ENCODE data around the gene ZNF135.
A peak's percentile ranks its signal among the peaks of the same experiment; 100 is the strongest.

ZNF135 gene

DNA sequence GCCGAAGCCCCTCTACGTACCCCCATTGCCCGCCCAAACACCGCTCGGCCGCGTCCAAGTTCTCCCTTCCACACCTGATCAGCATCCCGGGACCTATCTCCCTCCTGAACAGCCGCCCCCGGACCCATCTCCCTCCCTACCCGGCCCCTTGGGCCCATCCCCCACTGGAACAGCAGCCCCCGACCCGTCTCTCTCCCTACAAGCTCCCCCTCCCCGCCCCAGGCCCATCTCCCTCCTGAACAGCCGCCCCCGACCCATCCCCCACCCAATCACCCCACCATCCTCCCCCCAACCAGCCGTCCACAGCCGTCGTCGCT lies 24.6 kb upstream of the ZNF135 start:
- peak overlapping the region; percentile 90 for H3K56ac ChIP-seq (ENCODE audit: low read length)
- no peaks in the 10 kb centered on the region for H3K79me1 ChIP-seq (ENCODE audit: low read length)
- no peak overlapping the region for H2BK120ac ChIP-seq (ENCODE audit: low read depth, low read length)
- H3K18ac ChIP-seq (ENCODE audit: low read length) = peak overlapping the region; percentile 65
- no peak overlapping the region for H3K27ac ChIP-seq (ENCODE audit: low read depth, low read length)
- peak; percentile 37 for DNase-seq
- no peak overlapping the region for H2BK15ac ChIP-seq (replicated peaks; ENCODE audit: low read depth)
- no peak overlapping the region for H4K5ac ChIP-seq (ENCODE audit: low read length)
- peak overlapping the region; percentile 37 for H3K4me3 ChIP-seq (ENCODE audit: low read length)
- no peak overlapping the region for H2BK5ac ChIP-seq (ENCODE audit: low read length)
- H3K4ac ChIP-seq (ENCODE audit: low read depth, low read length) = peak overlapping the region; percentile 56
- H3K79me2 ChIP-seq (ENCODE audit: control insufficient read depth, insufficient read depth, low read length) = no peaks in the 10 kb centered on the region
- no peaks in the 10 kb centered on the region for H3K36me3 ChIP-seq (ENCODE audit: control insufficient read depth, insufficient read depth, low read length)
- H2AK5ac ChIP-seq (ENCODE audit: low read length) = no peak overlapping the region
- peak overlapping the region; percentile 64 for H3K9ac ChIP-seq (ENCODE audit: low read length)
- no peaks in the 10 kb centered on the region for H3K4me1 ChIP-seq (ENCODE audit: control insufficient read depth, low read depth, low read length)
- H3K4me2 ChIP-seq (ENCODE audit: low read length) = peak overlapping the region; percentile 40
- H3K23ac ChIP-seq (ENCODE audit: low read length) = peak overlapping the region; percentile 85
- H4K8ac ChIP-seq (ENCODE audit: low read depth, low read length) = no peak overlapping the region
- WGBS (ENCODE audit: extremely low coverage, insufficient coverage, low lambda C conversion rate) = no CpG with 5 or more reads among the region's 20 CpGs
- H3K27me3 ChIP-seq (ENCODE audit: insufficient read depth, low read length, poor library complexity) = no peaks in the 10 kb centered on the region

DNA sequence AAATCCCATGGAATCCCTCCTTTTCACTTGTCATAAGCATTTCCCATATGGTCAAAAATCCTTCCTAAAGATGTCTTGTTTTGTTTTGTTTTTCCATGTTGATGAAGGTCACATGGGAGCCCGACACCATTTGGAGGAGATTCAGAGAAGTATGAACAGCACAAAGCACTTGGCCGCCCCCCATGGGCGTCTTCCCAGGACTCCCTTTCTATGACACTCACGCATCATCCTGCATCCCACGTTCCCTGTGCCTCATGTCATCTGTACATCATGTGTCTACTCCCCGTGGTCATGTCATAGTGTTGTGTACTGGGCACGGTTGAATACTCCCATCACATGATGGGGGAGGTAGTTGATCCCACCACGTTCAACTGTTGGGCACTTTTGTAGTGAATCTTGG lies 23.2 kb upstream of the ZNF135 start:
- Histone ChIP-seq H3K27me3 (ENCODE audit: insufficient read depth, low read length, poor library complexity) (no peaks in the 10 kb centered on the region), H3K36me3 (ENCODE audit: control insufficient read depth, insufficient read depth, low read length) (no peaks in the 10 kb centered on the region), H3K79me2 (ENCODE audit: control insufficient read depth, insufficient read depth, low read length) (no peaks in the 10 kb centered on the region), H2BK120ac (ENCODE audit: low read depth, low read length) (no peak overlapping the region), H3K4me2 (ENCODE audit: low read length) (no peak overlapping the region), H4K5ac (ENCODE audit: low read length) (no peak overlapping the region), H3K9ac (ENCODE audit: low read length) (no peak overlapping the region), H3K4me3 (ENCODE audit: low read length) (no peak overlapping the region), H4K8ac (ENCODE audit: low read depth, low read length) (no peak overlapping the region), H2BK5ac (ENCODE audit: low read length) (no peak overlapping the region), H2AK5ac (ENCODE audit: low read length) (no peak overlapping the region), H3K79me1 (ENCODE audit: low read length) (no peaks in the 10 kb centered on the region), H3K4me1 (ENCODE audit: control insufficient read depth, low read depth, low read length) (no peaks in the 10 kb centered on the region), H3K4ac (ENCODE audit: low read depth, low read length) (no peak overlapping the region), H3K56ac (ENCODE audit: low read length) (no peak overlapping the region), H3K23ac (ENCODE audit: low read length) (no peak overlapping the region), H3K27ac (ENCODE audit: low read depth, low read length) (no peak overlapping the region), H2BK15ac (replicated peaks; ENCODE audit: low read depth) (no peak overlapping the region), H3K18ac (ENCODE audit: low read length) (no peak overlapping the region)
- WGBS (ENCODE audit: extremely low coverage, insufficient coverage, low lambda C conversion rate) = no CpG with 5 or more reads among the region's 8 CpGs
- DNase-seq = no peak

DNA sequence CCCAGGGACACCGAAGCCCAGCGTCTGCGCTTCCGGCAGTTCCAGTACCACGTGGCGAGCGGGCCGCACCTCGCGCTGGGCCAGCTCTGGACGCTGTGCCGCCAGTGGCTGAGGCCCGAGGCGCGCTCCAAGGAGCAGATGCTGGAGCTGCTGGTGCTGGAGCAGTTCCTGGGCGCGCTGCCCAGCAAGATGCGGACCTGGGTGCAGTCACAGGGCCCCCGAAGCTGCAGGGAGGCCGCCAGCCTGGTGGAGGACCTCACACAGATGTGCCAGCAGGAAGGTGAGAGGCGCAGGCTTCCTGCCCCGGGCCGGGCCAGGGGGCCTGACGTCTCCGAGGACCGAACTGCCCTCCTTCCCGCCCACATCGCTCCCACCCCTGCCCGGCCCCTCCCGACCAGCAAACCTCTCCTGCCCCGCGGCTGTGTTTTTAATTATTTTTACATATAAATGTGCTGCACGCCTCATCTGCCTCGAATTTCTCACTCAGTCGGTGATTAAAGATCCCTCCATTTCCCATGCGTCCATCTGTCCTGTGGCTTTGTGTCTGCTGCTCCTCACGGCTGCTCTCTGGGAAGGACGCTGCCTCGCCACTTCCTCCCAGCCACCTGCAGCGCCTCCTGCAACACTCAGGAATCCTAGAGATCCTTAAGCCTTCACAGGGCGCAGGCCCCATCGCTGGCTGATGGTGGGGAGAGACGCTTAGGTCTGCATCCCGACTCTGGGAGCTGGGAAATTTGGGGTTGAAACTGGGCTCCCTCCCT lies 21.0 kb upstream of the ZNF135 start:
- Histone ChIP-seq H2BK15ac (replicated peaks; ENCODE audit: low read depth) (no peak overlapping the region), H3K4ac (ENCODE audit: low read depth, low read length) (no peak overlapping the region), H2BK5ac (ENCODE audit: low read length) (no peak overlapping the region), H3K36me3 (ENCODE audit: control insufficient read depth, insufficient read depth, low read length) (no peaks in the 10 kb centered on the region), H3K9ac (ENCODE audit: low read length) (no peak overlapping the region), H2AK5ac (ENCODE audit: low read length) (no peak overlapping the region), H3K79me1 (ENCODE audit: low read length) (no peaks in the 10 kb centered on the region), H3K56ac (ENCODE audit: low read length) (peak overlapping the region; percentile 11), H3K4me1 (ENCODE audit: control insufficient read depth, low read depth, low read length) (no peaks in the 10 kb centered on the region), H3K4me3 (ENCODE audit: low read length) (no peak overlapping the region), H3K23ac (ENCODE audit: low read length) (no peak overlapping the region), H4K8ac (ENCODE audit: low read depth, low read length) (no peak overlapping the region), H3K27me3 (ENCODE audit: insufficient read depth, low read length, poor library complexity) (no peaks in the 10 kb centered on the region), H4K5ac (ENCODE audit: low read length) (no peak overlapping the region), H3K27ac (ENCODE audit: low read depth, low read length) (no peak overlapping the region), H3K79me2 (ENCODE audit: control insufficient read depth, insufficient read depth, low read length) (no peaks in the 10 kb centered on the region), H3K18ac (ENCODE audit: low read length) (no peak overlapping the region), H3K4me2 (ENCODE audit: low read length) (no peak overlapping the region), H2BK120ac (ENCODE audit: low read depth, low read length) (no peak overlapping the region)
- DNase-seq = peak; percentile 70
- WGBS (ENCODE audit: extremely low coverage, insufficient coverage, low lambda C conversion rate) = no CpG with 5 or more reads among the region's 44 CpGs

DNA sequence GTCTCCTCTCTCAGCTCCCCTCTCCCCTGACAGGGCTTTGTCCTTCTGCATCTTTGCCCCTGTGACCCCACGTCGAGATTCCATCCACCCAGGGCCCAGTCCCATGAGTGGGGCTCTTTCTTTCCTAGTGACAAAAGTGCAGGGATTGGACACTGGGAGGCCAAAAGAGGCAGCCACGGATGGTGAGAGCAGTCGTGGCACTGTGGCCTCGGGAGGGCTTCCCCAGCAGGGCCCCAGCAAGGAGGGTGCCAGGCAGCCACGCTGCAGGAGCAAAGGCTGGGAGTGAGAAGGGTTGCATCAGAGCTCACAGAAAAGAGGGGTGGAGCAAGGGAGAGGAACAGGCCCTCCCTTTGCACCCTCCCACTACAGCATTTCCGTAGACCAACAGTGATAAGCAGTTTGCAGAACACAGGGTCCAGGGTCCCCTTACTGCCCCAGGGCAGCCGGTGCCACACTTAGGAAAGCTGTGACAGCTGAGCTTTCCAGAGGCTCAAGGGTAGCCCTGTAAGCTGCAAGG lies 20.3 kb upstream of the ZNF135 start:
- H3K9ac ChIP-seq (ENCODE audit: low read length) = no peak overlapping the region
- peak; percentile 59 for DNase-seq
- H2BK15ac ChIP-seq (replicated peaks; ENCODE audit: low read depth) = no peak overlapping the region
- no peak overlapping the region for H3K23ac ChIP-seq (ENCODE audit: low read length)
- H2AK5ac ChIP-seq (ENCODE audit: low read length) = no peak overlapping the region
- WGBS (ENCODE audit: extremely low coverage, insufficient coverage, low lambda C conversion rate) = no CpG with 5 or more reads among the region's 8 CpGs
- H3K79me1 ChIP-seq (ENCODE audit: low read length) = no peaks in the 10 kb centered on the region
- no peaks in the 10 kb centered on the region for H3K36me3 ChIP-seq (ENCODE audit: control insufficient read depth, insufficient read depth, low read length)
- no peak overlapping the region for H3K27ac ChIP-seq (ENCODE audit: low read depth, low read length)
- no peaks in the 10 kb centered on the region for H3K27me3 ChIP-seq (ENCODE audit: insufficient read depth, low read length, poor library complexity)
- no peak overlapping the region for H3K4me2 ChIP-seq (ENCODE audit: low read length)
- no peak overlapping the region for H2BK120ac ChIP-seq (ENCODE audit: low read depth, low read length)
- H3K4me3 ChIP-seq (ENCODE audit: low read length) = no peak overlapping the region
- H3K56ac ChIP-seq (ENCODE audit: low read length) = peak overlapping the region; percentile 11
- no peak overlapping the region for H3K18ac ChIP-seq (ENCODE audit: low read length)
- no peak overlapping the region for H2BK5ac ChIP-seq (ENCODE audit: low read length)
- no peak overlapping the region for H4K8ac ChIP-seq (ENCODE audit: low read depth, low read length)
- no peaks in the 10 kb centered on the region for H3K4me1 ChIP-seq (ENCODE audit: control insufficient read depth, low read depth, low read length)
- no peak overlapping the region for H3K4ac ChIP-seq (ENCODE audit: low read depth, low read length)
- H3K79me2 ChIP-seq (ENCODE audit: control insufficient read depth, insufficient read depth, low read length) = no peaks in the 10 kb centered on the region
- no peak overlapping the region for H4K5ac ChIP-seq (ENCODE audit: low read length)

DNA sequence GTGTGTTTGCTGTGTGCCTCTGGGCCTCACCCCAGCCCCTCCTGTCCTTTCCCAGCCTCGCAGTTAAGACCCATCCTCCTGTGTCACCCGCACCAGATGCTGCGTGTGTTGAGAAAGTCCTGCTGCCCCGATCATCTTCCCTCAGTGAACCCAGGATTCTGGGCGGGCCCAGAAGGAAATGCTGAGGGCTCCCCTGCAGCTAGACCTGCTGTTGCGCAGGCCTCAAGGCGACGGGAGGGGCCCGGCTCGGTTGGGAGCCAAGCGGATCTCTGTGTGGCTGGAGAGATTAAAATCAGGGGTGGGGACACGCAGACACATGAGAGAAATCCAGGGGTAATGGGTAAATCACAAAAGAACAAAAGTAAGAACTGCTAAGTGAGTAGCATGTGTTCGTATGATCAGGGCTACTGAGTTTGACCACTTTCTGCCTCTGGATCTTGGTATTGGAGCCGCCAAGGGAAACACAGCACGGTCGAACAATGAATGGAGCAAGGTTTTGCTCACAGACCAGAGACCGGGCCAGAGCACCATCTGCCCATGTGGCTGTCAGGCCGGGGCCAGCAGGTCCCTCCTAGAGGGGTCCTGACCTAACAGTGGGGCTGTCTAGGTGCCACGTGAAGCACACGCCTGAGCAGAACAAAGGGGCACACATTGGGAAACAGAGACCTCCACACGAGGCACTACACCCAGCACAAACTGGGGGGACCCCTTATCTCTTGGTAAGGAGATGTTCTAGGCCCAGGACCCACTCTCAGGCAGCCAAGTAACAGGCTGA lies 18.1 kb upstream of the ZNF135 start:
- DNase-seq = no peak
- H3K4me1 ChIP-seq (ENCODE audit: control insufficient read depth, low read depth, low read length) = no peaks in the 10 kb centered on the region
- no peaks in the 10 kb centered on the region for H3K36me3 ChIP-seq (ENCODE audit: control insufficient read depth, insufficient read depth, low read length)
- H3K27me3 ChIP-seq (ENCODE audit: insufficient read depth, low read length, poor library complexity) = no peaks in the 10 kb centered on the region
- no peaks in the 10 kb centered on the region for H3K79me1 ChIP-seq (ENCODE audit: low read length)
- H3K23ac ChIP-seq (ENCODE audit: low read length) = no peak overlapping the region
- no peak overlapping the region for H3K4me3 ChIP-seq (ENCODE audit: low read length)
- WGBS (ENCODE audit: extremely low coverage, insufficient coverage, low lambda C conversion rate) = no CpG with 5 or more reads among the region's 21 CpGs
- H3K27ac ChIP-seq (ENCODE audit: low read depth, low read length) = no peak overlapping the region
- no peak overlapping the region for H3K56ac ChIP-seq (ENCODE audit: low read length)
- H2BK15ac ChIP-seq (replicated peaks; ENCODE audit: low read depth) = no peak overlapping the region
- H3K9ac ChIP-seq (ENCODE audit: low read length) = no peak overlapping the region
- H3K4ac ChIP-seq (ENCODE audit: low read depth, low read length) = no peak overlapping the region
- no peaks in the 10 kb centered on the region for H3K79me2 ChIP-seq (ENCODE audit: control insufficient read depth, insufficient read depth, low read length)
- H4K5ac ChIP-seq (ENCODE audit: low read length) = no peak overlapping the region
- no peak overlapping the region for H2BK5ac ChIP-seq (ENCODE audit: low read length)
- H4K8ac ChIP-seq (ENCODE audit: low read depth, low read length) = no peak overlapping the region
- no peak overlapping the region for H2AK5ac ChIP-seq (ENCODE audit: low read length)
- no peak overlapping the region for H3K18ac ChIP-seq (ENCODE audit: low read length)
- no peak overlapping the region for H3K4me2 ChIP-seq (ENCODE audit: low read length)
- H2BK120ac ChIP-seq (ENCODE audit: low read depth, low read length) = no peak overlapping the region
